ENCODE results near the gene PLA2G4F. TPM values are rescaled to one million over a fixed set of nuclear protein-coding genes. Genes with fewer than 3 reads are reported as not detected.

PLA2G4F gene
- polyA plus RNA-seq, 1 of the 3 experiments (the other 2 are of a cell fraction), result not detected

DNA sequence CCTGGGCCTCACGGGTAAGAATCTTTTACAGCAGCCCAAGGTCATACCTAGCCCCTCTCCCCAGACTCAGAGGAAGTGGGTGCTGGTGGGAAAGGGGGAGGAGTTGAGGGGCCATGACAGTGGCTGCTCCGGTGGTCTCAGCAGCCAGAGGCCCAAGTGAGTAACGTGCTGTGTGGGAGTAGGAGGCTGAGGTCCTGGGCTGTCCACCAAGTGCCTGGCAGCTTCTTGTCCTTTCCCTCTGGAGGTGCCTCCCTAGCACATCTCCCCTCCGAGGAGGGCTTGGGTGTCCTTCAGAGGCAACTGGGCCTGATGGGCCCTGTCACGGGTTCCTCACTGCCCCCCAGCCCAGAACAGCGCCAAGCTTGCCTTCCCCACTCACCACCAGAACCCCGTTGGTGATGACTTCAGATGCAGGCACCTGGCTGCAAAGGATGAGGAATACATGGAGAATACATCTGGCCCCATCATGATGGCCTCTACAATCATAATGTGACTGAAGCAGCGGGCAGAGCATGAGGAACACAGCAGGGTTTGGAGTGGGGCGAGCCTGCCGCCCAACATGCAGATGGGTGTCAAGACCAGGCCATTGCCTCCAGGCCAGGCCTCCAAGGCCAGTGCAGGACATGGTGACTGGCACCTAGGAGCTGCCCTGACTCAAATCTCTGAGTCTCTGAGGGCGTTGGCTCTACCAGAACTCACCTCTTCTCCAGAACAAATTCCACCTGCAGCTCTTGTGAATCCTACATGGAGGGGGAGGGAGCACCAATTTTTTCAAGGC is 3.3 kb downstream of the PLA2G4F start:
- no peaks in the 10 kb centered on the region for H3K9me2 ChIP-seq
- H3K79me2 ChIP-seq (ENCODE audit: insufficient read depth), result no peaks in the 10 kb centered on the region
- H3K27me3 ChIP-seq (ENCODE audit: insufficient read depth), result no peaks in the 10 kb centered on the region
- no peak overlapping the region for H2AFZ ChIP-seq (ENCODE audit: low read depth)
- DNase-seq, result no peak
- H3K4me1 ChIP-seq (ENCODE audit: control insufficient read depth in 1 of 2, insufficient read depth in 2 of 2, low read depth in 1 of 2, low read length in 1 of 2), result peaks cover 3 to 12% of the 10 kb centered on the region in 2 experiments; a peak in 2 of 4 replicates
- TF ChIP-seq SIN3A (IDR thresholded peaks at IDR 0.05; ENCODE audit: borderline replicate concordance, low read depth, low read length), result no peak
- TF ChIP-seq TAF1 (IDR thresholded peaks at IDR 0.05; ENCODE audit: borderline replicate concordance, low read depth, low read length), result no peak
- TF ChIP-seq FOSL2 (IDR thresholded peaks at IDR 0.05; ENCODE audit: borderline replicate concordance, low read depth), result no peak
- TF ChIP-seq RCOR1 (IDR thresholded peaks at IDR 0.05; ENCODE audit: low read length), result no peak
- no peak for TF ChIP-seq MEF2A (IDR thresholded peaks at IDR 0.05; ENCODE audit: borderline replicate concordance, low read depth)
- no peak for TF ChIP-seq POLR2AphosphoS5 (IDR thresholded peaks at IDR 0.05; ENCODE audit: low read depth, low read length)
- TF ChIP-seq, protein P1, sequence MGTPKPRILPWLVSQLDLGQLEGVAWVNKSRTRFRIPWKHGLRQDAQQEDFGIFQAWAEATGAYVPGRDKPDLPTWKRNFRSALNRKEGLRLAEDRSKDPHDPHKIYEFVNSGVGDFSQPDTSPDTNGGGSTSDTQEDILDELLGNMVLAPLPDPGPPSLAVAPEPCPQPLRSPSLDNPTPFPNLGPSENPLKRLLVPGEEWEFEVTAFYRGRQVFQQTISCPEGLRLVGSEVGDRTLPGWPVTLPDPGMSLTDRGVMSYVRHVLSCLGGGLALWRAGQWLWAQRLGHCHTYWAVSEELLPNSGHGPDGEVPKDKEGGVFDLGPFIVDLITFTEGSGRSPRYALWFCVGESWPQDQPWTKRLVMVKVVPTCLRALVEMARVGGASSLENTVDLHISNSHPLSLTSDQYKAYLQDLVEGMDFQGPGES (IDR thresholded peaks at IDR 0.05; ENCODE audit: low read depth, low read length), result no peak
- TF ChIP-seq, protein P2, sequence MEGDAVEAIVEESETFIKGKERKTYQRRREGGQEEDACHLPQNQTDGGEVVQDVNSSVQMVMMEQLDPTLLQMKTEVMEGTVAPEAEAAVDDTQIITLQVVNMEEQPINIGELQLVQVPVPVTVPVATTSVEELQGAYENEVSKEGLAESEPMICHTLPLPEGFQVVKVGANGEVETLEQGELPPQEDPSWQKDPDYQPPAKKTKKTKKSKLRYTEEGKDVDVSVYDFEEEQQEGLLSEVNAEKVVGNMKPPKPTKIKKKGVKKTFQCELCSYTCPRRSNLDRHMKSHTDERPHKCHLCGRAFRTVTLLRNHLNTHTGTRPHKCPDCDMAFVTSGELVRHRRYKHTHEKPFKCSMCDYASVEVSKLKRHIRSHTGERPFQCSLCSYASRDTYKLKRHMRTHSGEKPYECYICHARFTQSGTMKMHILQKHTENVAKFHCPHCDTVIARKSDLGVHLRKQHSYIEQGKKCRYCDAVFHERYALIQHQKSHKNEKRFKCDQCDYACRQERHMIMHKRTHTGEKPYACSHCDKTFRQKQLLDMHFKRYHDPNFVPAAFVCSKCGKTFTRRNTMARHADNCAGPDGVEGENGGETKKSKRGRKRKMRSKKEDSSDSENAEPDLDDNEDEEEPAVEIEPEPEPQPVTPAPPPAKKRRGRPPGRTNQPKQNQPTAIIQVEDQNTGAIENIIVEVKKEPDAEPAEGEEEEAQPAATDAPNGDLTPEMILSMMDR (IDR thresholded peaks at IDR 0.05), result no peak
- TF ChIP-seq NRF1 (IDR thresholded peaks at IDR 0.05; ENCODE audit: low read depth, low read length), result no peak
- TF ChIP-seq, protein P3, sequence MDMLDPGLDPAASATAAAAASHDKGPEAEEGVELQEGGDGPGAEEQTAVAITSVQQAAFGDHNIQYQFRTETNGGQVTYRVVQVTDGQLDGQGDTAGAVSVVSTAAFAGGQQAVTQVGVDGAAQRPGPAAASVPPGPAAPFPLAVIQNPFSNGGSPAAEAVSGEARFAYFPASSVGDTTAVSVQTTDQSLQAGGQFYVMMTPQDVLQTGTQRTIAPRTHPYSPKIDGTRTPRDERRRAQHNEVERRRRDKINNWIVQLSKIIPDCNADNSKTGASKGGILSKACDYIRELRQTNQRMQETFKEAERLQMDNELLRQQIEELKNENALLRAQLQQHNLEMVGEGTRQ (IDR thresholded peaks at IDR 0.05; ENCODE audit: borderline replicate concordance, low read depth, low read length), result no peak
- no peak for TF ChIP-seq TEAD4 (IDR thresholded peaks at IDR 0.05; ENCODE audit: borderline replicate concordance, insufficient read depth)
- TF ChIP-seq, protein P4, sequence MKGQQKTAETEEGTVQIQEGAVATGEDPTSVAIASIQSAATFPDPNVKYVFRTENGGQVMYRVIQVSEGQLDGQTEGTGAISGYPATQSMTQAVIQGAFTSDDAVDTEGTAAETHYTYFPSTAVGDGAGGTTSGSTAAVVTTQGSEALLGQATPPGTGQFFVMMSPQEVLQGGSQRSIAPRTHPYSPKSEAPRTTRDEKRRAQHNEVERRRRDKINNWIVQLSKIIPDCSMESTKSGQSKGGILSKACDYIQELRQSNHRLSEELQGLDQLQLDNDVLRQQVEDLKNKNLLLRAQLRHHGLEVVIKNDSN (IDR thresholded peaks at IDR 0.05; ENCODE audit: borderline replicate concordance, low read depth), result no peak
- TF ChIP-seq, protein P5, sequence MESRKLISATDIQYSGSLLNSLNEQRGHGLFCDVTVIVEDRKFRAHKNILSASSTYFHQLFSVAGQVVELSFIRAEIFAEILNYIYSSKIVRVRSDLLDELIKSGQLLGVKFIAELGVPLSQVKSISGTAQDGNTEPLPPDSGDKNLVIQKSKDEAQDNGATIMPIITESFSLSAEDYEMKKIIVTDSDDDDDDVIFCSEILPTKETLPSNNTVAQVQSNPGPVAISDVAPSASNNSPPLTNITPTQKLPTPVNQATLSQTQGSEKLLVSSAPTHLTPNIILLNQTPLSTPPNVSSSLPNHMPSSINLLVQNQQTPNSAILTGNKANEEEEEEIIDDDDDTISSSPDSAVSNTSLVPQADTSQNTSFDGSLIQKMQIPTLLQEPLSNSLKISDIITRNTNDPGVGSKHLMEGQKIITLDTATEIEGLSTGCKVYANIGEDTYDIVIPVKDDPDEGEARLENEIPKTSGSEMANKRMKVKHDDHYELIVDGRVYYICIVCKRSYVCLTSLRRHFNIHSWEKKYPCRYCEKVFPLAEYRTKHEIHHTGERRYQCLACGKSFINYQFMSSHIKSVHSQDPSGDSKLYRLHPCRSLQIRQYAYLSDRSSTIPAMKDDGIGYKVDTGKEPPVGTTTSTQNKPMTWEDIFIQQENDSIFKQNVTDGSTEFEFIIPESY (IDR thresholded peaks at IDR 0.05; ENCODE audit: borderline replicate concordance, low read depth), result no peak
- TF ChIP-seq, protein P6, sequence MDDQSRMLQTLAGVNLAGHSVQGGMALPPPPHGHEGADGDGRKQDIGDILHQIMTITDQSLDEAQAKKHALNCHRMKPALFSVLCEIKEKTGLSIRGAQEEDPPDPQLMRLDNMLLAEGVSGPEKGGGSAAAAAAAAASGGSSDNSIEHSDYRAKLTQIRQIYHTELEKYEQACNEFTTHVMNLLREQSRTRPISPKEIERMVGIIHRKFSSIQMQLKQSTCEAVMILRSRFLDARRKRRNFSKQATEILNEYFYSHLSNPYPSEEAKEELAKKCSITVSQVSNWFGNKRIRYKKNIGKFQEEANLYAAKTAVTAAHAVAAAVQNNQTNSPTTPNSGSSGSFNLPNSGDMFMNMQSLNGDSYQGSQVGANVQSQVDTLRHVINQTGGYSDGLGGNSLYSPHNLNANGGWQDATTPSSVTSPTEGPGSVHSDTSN (IDR thresholded peaks at IDR 0.05), result no peak
- TF ChIP-seq EP300 (IDR thresholded peaks at IDR 0.05; ENCODE audit: borderline replicate concordance in 1 of 2, low read depth in 1 of 2, low read length in 1 of 2), result no peak
- ChIA-PET CTCF (interaction anchor here (1.0 to 4.1 kb wide), 3 partner anchors 14 to 163 kb away, joined by 3 to 28 read pairs (median 3); no protein-coding TSS in a partner anchor), POLR2A (no interaction called here)
- H3K4me3 ChIP-seq (ENCODE audit: low read depth in 2 of 2, low read length in 1 of 2), result no peak overlapping the region
- no peak overlapping the region for H3K4me2 ChIP-seq
- H3K36me3 ChIP-seq (replicated peaks in 1 of 2; ENCODE audit: control insufficient read depth in 1 of 2, insufficient read depth in 2 of 2, low read length in 1 of 2), result no peaks in the 10 kb centered on the region
- H3K9ac ChIP-seq, result no peak overlapping the region
- H3K9me3 ChIP-seq, result no peaks in the 10 kb centered on the region
- no peaks in the 10 kb centered on the region for H4K20me1 ChIP-seq (ENCODE audit: insufficient read depth)
- H3K27ac ChIP-seq (ENCODE audit: low read depth in 2 of 2, low read length in 1 of 2), result no peak overlapping the region
- 72% methylated on average over 6 of the region's 11 CpGs for WGBS (ENCODE audit: low lambda C conversion rate)
- peaks cover 3% of the 10 kb centered on the region for H3F3A ChIP-seq (replicated peaks; ENCODE audit: insufficient read depth)
